ENCODE data around the gene POLD2. TPM values are rescaled to one million over a fixed set of nuclear protein-coding genes. Genes with fewer than 3 reads are reported as not detected.
A peak's percentile ranks its signal among the peaks of the same experiment; 100 is the strongest.

The POLD2 gene
- total RNA-seq, 1 donor from 2014 or later = 215 TPM

GRCh38 chr7:44124822-44125202 lies 1.5 kb upstream of the POLD2 start:
- intact Hi-C loops (cut with micrococcal nuclease) = loop anchor here (5.0 kb wide), 1 partner anchor 77 kb away; the partner anchor contains the start of gene YKT6
- Mint-ChIP-seq H3K9me3 (peaks cover 6% of the 10 kb centered on the region), H3K4me3 (ENCODE audit: low read depth) (no peak overlapping the region), H3K4me1 (ENCODE audit: low read depth) (peaks cover 27% of the 10 kb centered on the region), H3K36me3 (ENCODE audit: low read depth) (peaks cover 21% of the 10 kb centered on the region), H3K27ac (no peak overlapping the region), H3K27me3 (ENCODE audit: low read depth) (peaks cover 15% of the 10 kb centered on the region)
- DNase-seq (ENCODE audit: low spot score) = no peak

- peaks cover 3% of the 10 kb centered on the region for H3K9me3 Mint-ChIP-seq
- DNase-seq (ENCODE audit: low spot score) = no peak
- peaks cover 31% of the 10 kb centered on the region for H3K4me1 Mint-ChIP-seq (ENCODE audit: low read depth)
- H3K4me3 Mint-ChIP-seq (ENCODE audit: low read depth) = peak overlapping the region; percentile 86
- H3K27me3 Mint-ChIP-seq (ENCODE audit: low read depth) = peaks cover 10% of the 10 kb centered on the region
- intact Hi-C loops (cut with micrococcal nuclease) = no loop called here
- H3K27ac Mint-ChIP-seq = peak overlapping the region; percentile 62
- peaks cover 41% of the 10 kb centered on the region for H3K36me3 Mint-ChIP-seq (ENCODE audit: low read depth)
Observed at GRCh38 chr7:44122529-44122928, 819 bp downstream of the POLD2 start.

GRCh38 chr7:44121761-44122420 lies 1.5 kb downstream of the POLD2 start:
- Mint-ChIP-seq H3K4me3 (ENCODE audit: low read depth) (peak overlapping the region; percentile 86), H3K9me3 (no peaks in the 10 kb centered on the region), H3K27me3 (ENCODE audit: low read depth) (peaks cover 6% of the 10 kb centered on the region), H3K36me3 (ENCODE audit: low read depth) (peaks cover 48% of the 10 kb centered on the region), H3K4me1 (ENCODE audit: low read depth) (peaks cover 31% of the 10 kb centered on the region), H3K27ac (peak overlapping the region; percentile 62)
- DNase-seq (ENCODE audit: low spot score) = no peak
- intact Hi-C loops (cut with micrococcal nuclease) = no loop called here

GRCh38 chr7:44120395-44120794 lies 3.0 kb downstream of the POLD2 start:
- Mint-ChIP-seq H3K4me1 (ENCODE audit: low read depth) (peaks cover 31% of the 10 kb centered on the region), H3K36me3 (ENCODE audit: low read depth) (peaks cover 55% of the 10 kb centered on the region), H3K27ac (no peak overlapping the region), H3K27me3 (ENCODE audit: low read depth) (peaks cover 2% of the 10 kb centered on the region), H3K4me3 (ENCODE audit: low read depth) (no peak overlapping the region), H3K9me3 (no peaks in the 10 kb centered on the region)
- intact Hi-C loops (cut with micrococcal nuclease) = no loop called here
- DNase-seq (ENCODE audit: low spot score) = no peak

GRCh38 chr7:44119829-44120380 lies 3.4 kb downstream of the POLD2 start:
- Mint-ChIP-seq H3K4me1 (ENCODE audit: low read depth) (peaks cover 31% of the 10 kb centered on the region), H3K9me3 (no peaks in the 10 kb centered on the region), H3K27ac (no peak overlapping the region), H3K4me3 (ENCODE audit: low read depth) (no peak overlapping the region), H3K27me3 (ENCODE audit: low read depth) (peaks cover 2% of the 10 kb centered on the region), H3K36me3 (ENCODE audit: low read depth) (peaks cover 58% of the 10 kb centered on the region)
- no peak for DNase-seq (ENCODE audit: low spot score)
- intact Hi-C loops (cut with micrococcal nuclease) = no loop called here

- Mint-ChIP-seq H3K27me3 (ENCODE audit: low read depth) (no peaks in the 10 kb centered on the region), H3K27ac (no peak overlapping the region), H3K4me3 (ENCODE audit: low read depth) (peak overlapping the region; percentile 2), H3K4me1 (ENCODE audit: low read depth) (peaks cover 28% of the 10 kb centered on the region), H3K36me3 (ENCODE audit: low read depth) (peaks cover 73% of the 10 kb centered on the region), H3K9me3 (no peaks in the 10 kb centered on the region)
- DNase-seq (ENCODE audit: low spot score) = no peak
- intact Hi-C loops (cut with micrococcal nuclease) = no loop called here
Observed at GRCh38 chr7:44117801-44118429, 5.4 kb downstream of the POLD2 start.

- no peaks in the 10 kb centered on the region for H3K9me3 Mint-ChIP-seq
- intact Hi-C loops (cut with micrococcal nuclease) = no loop called here
- DNase-seq (ENCODE audit: low spot score) = no peak
- H3K36me3 Mint-ChIP-seq (ENCODE audit: low read depth) = peaks cover 74% of the 10 kb centered on the region
- no peaks in the 10 kb centered on the region for H3K27me3 Mint-ChIP-seq (ENCODE audit: low read depth)
- H3K27ac Mint-ChIP-seq = no peak overlapping the region
- H3K4me3 Mint-ChIP-seq (ENCODE audit: low read depth) = no peak overlapping the region
- peaks cover 20% of the 10 kb centered on the region for H3K4me1 Mint-ChIP-seq (ENCODE audit: low read depth)
Observed at GRCh38 chr7:44116789-44117666, 6.3 kb downstream of the POLD2 start.

- no peak overlapping the region for H3K4me3 Mint-ChIP-seq (ENCODE audit: low read depth)
- no peaks in the 10 kb centered on the region for H3K27me3 Mint-ChIP-seq (ENCODE audit: low read depth)
- H3K4me1 Mint-ChIP-seq (ENCODE audit: low read depth) = peaks cover 13% of the 10 kb centered on the region
- H3K27ac Mint-ChIP-seq = no peak overlapping the region
- no peaks in the 10 kb centered on the region for H3K9me3 Mint-ChIP-seq
- DNase-seq (ENCODE audit: low spot score) = no peak
- intact Hi-C loops (cut with micrococcal nuclease) = no loop called here
- H3K36me3 Mint-ChIP-seq (ENCODE audit: low read depth) = peaks cover 74% of the 10 kb centered on the region
Observed at GRCh38 chr7:44116087-44116788, 7.1 kb downstream of the POLD2 start.

GRCh38 chr7:44114586-44115310 lies 8.6 kb downstream of the POLD2 start:
- Mint-ChIP-seq H3K4me1 (ENCODE audit: low read depth) (peaks cover 3% of the 10 kb centered on the region), H3K36me3 (ENCODE audit: low read depth) (peaks cover 59% of the 10 kb centered on the region), H3K9me3 (no peaks in the 10 kb centered on the region), H3K27me3 (ENCODE audit: low read depth) (no peaks in the 10 kb centered on the region), H3K4me3 (ENCODE audit: low read depth) (no peak overlapping the region), H3K27ac (no peak overlapping the region)
- intact Hi-C loops (cut with micrococcal nuclease) = no loop called here
- DNase-seq (ENCODE audit: low spot score) = no peak

- H3K36me3 Mint-ChIP-seq (ENCODE audit: low read depth) = peaks cover 50% of the 10 kb centered on the region
- intact Hi-C loops (cut with micrococcal nuclease) = no loop called here
- no peak for DNase-seq (ENCODE audit: low spot score)
Observed at GRCh38 chr7:44113764-44114354, 9.5 kb downstream of the POLD2 start.

GRCh38 chr7:44112997-44113763 lies 10.2 kb downstream of the POLD2 start:
- Mint-ChIP-seq H3K4me3 (ENCODE audit: low read depth) (no peak overlapping the region), H3K36me3 (ENCODE audit: low read depth) (peaks cover 47% of the 10 kb centered on the region), H3K9me3 (no peaks in the 10 kb centered on the region), H3K4me1 (ENCODE audit: low read depth) (no peaks in the 10 kb centered on the region), H3K27ac (no peak overlapping the region), H3K27me3 (ENCODE audit: low read depth) (no peaks in the 10 kb centered on the region)
- DNase-seq (ENCODE audit: low spot score) = no peak
- intact Hi-C loops (cut with micrococcal nuclease) = no loop called here

More at GRCh38 chr7:44113764-44114354, 9.5 kb downstream of the POLD2 start:
- Mint-ChIP-seq H3K4me1 (ENCODE audit: low read depth) (no peaks in the 10 kb centered on the region), H3K27ac (peak overlapping the region; percentile 53), H3K9me3 (no peaks in the 10 kb centered on the region), H3K27me3 (ENCODE audit: low read depth) (no peaks in the 10 kb centered on the region), H3K4me3 (ENCODE audit: low read depth) (no peak overlapping the region)
